Measurements from ENCODE around the gene MT4.

MT4 gene

DNA sequence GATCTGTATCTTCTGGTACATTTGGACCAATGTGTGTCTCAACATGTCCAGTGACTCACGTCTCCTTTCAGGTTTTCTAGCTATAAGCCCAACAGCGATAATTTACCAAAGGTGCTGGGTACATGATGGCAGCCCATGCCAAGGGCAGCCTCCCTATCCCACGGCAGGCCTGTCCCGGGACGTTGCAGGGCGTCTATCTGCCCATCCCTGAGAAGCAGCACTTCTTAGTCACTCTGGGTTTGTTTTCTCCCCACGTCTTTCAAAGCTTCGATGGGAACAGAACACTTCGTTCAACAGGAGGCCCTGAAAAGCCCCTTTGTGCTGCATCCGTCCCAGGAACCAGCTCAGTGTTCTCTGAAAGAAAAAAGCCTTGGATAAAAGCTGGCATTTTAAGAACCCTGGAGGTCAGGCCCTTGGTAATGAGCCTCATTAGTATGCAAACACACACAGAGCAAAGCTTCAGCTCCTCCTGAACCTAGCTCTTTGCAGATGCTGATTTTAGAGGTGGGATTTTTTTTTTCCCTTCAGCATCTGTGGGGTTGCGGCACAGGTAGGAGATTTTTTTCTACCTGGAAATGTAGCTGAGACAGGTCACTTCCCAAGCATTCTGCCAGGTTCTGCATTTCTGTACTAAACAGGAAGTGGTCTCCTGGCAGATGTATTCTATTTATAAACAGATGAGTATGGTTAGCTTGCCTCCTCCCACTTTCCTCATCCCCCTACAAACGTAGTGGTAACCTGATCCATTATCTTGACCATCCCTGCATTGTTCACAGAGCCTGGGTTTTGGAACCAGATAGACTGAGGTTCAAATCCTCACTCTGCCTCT, 17.5 kb upstream of the MT4 start:
- H3K36me3 ChIP-seq (ENCODE audit: insufficient read depth, low read length) = no peaks in the 10 kb centered on the region
- no peaks in the 10 kb centered on the region for H3K27me3 ChIP-seq (ENCODE audit: insufficient read depth, low read length)
- H3K4me1 ChIP-seq (ENCODE audit: insufficient read depth, low read length) = peaks cover 28% of the 10 kb centered on the region
- H2AFZ ChIP-seq (ENCODE audit: low read depth, low read length) = peak overlapping the region; percentile 29
- H3K9me3 ChIP-seq (ENCODE audit: low read length) = no peaks in the 10 kb centered on the region
- H3K4me3 ChIP-seq (ENCODE audit: low read length) = peak overlapping the region; percentile 14

DNA sequence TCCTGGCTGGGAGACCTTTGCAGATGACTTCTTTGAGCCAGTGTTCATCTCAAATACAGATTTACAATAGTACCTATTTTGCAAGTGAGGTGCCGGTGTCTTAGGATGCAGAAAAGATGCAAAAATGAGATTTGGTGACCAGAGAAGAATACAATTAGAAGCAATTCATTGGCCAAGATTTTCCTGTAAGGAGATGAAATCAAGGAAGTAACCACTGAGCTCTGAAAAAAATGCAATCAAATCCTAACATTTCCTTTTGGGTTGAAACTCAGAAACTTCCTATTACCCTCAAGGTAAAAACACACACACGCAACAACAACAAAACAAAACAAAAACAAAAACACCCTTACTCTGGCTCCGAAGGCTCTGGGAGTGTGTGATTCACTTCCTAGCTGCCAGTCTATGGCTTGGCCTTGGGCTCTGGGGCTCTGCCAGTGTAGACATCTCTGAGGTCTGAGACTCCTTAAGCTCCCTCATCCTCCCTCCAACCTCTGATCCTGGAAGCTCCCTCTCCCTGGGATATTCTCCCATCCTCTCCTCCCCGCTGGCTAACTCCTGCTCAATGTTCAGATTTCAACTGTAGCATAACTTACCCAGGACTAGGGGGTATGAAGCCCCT, 16.8 kb upstream of the MT4 start:
- no peak overlapping the region for H3K4me3 ChIP-seq (ENCODE audit: low read length)
- no peaks in the 10 kb centered on the region for H3K9me3 ChIP-seq (ENCODE audit: low read length)
- peaks cover 30% of the 10 kb centered on the region for H3K4me1 ChIP-seq (ENCODE audit: insufficient read depth, low read length)
- H3K27me3 ChIP-seq (ENCODE audit: insufficient read depth, low read length) = no peaks in the 10 kb centered on the region
- peak overlapping the region; percentile 29 for H2AFZ ChIP-seq (ENCODE audit: low read depth, low read length)
- no peaks in the 10 kb centered on the region for H3K36me3 ChIP-seq (ENCODE audit: insufficient read depth, low read length)

GRCh38 chr16:56549161-56549560, 15.7 kb upstream of the MT4 start:
- Histone ChIP-seq H3K4me3 (ENCODE audit: low read length) (no peak overlapping the region), H3K9me3 (ENCODE audit: low read length) (no peaks in the 10 kb centered on the region), H3K27me3 (ENCODE audit: insufficient read depth, low read length) (no peaks in the 10 kb centered on the region), H2AFZ (ENCODE audit: low read depth, low read length) (no peak overlapping the region), H3K4me1 (ENCODE audit: insufficient read depth, low read length) (peaks cover 30% of the 10 kb centered on the region), H3K36me3 (ENCODE audit: insufficient read depth, low read length) (no peaks in the 10 kb centered on the region)

DNA sequence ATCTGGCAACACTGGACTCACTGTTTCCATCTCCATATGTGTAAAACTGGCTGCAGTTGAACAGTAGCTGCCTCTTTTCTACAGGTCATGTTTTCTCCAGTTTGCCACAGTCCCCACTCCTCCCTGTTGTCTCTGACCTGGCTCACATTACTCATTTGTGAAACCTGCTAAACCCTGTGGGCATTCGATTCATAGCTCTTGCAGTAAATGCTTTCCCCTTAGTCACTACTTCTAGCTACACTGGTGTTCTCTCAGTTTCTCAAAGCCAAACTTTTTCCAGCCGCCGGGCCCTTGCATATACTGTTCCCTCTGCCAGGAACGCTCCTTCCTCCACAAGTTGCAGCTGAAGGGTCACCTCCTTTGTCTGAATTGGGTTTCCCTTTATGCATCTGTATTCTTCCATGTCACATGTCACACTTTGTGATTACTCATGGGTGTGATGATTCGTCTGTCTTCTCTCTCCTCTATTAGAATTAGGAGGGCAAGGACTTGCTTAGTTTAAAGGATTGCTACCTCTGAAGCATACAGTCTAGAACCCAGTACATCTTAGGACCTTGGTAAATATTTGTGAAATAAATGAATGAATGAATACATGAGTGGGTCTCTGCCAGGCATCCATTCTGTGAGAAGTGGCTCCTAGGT, 15.0 kb upstream of the MT4 start:
- Histone ChIP-seq H3K36me3 (ENCODE audit: insufficient read depth, low read length) (no peaks in the 10 kb centered on the region), H3K9me3 (ENCODE audit: low read length) (no peaks in the 10 kb centered on the region), H3K4me1 (ENCODE audit: insufficient read depth, low read length) (peaks cover 30% of the 10 kb centered on the region), H3K4me3 (ENCODE audit: low read length) (no peak overlapping the region), H2AFZ (ENCODE audit: low read depth, low read length) (no peak overlapping the region), H3K27me3 (ENCODE audit: insufficient read depth, low read length) (peaks cover 2% of the 10 kb centered on the region)

- Histone ChIP-seq H3K4me3 (ENCODE audit: low read length) (no peak overlapping the region), H3K9me3 (ENCODE audit: low read length) (no peaks in the 10 kb centered on the region), H3K4me1 (ENCODE audit: insufficient read depth, low read length) (peaks cover 22% of the 10 kb centered on the region), H3K36me3 (ENCODE audit: insufficient read depth, low read length) (no peaks in the 10 kb centered on the region), H3K27me3 (ENCODE audit: insufficient read depth, low read length) (peaks cover 2% of the 10 kb centered on the region), H2AFZ (ENCODE audit: low read depth, low read length) (no peak overlapping the region)
These were observed 12.8 kb upstream of the MT4 start for GRCh38 chr16:56551796-56552738.

DNA sequence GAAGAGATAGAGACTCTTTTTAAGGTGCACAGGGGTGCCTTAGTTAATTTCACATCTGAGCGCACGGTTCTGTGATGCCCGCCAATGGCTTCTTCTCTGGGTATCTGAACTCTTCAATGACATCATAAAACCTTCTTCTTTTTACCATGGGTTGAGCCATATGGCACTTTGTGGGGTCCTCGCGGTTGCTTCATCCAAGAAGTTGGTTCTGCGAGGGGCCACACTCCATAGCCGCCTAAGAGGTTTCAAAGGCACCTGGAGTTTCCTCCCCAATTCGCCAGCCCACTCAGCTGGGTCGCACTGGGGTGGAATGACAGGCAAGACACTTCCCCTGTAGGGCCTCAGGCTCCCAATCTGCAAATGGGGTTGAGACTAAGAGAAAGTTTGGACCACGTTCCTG, 10.4 kb upstream of the MT4 start:
- Histone ChIP-seq H3K4me1 (ENCODE audit: insufficient read depth, low read length) (peaks cover 10% of the 10 kb centered on the region), H3K36me3 (ENCODE audit: insufficient read depth, low read length) (no peaks in the 10 kb centered on the region), H3K27me3 (ENCODE audit: insufficient read depth, low read length) (peaks cover 6% of the 10 kb centered on the region), H3K4me3 (ENCODE audit: low read length) (no peak overlapping the region), H3K9me3 (ENCODE audit: low read length) (no peaks in the 10 kb centered on the region), H2AFZ (ENCODE audit: low read depth, low read length) (no peak overlapping the region)

DNA sequence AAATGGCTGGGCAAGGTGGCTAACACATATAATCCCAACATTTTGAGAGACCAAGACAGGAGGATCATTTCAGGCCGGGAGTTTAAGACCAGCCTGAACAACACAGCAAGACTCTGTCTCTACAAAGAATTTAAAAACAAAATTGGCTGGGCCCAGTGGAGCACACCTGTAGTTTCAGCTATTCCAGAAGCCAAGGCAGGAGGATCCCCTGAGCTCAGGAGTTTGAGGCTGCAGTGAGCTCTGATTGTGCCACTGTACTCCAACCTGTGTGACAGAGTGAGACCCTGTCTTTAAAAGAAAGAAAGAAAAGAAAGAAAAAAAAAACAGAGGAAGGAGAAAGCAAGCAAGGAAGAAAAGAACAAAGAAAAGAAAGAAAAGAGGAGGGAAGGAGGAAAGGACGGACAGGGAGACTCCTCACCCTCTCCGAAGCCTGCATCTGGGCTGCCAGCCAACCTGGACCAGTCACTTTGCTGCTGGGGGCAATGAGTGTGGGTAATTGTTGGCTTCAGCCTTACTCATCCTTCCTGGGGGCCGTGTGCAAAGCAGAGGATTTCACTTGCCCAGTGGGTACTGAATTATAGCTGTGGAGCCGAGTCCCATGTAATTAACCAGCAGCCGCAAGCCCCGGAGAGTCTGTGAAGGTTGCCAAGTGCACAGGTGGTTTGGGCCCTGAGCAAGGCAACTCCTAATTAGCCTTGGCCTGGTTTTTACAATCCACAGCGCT, 6.7 kb upstream of the MT4 start:
- H2AFZ ChIP-seq (ENCODE audit: low read depth, low read length) = no peak overlapping the region
- no peak overlapping the region for H3K4me3 ChIP-seq (ENCODE audit: low read length)
- H3K4me1 ChIP-seq (ENCODE audit: insufficient read depth, low read length) = no peaks in the 10 kb centered on the region
- no peaks in the 10 kb centered on the region for H3K36me3 ChIP-seq (ENCODE audit: insufficient read depth, low read length)
- peaks cover 6% of the 10 kb centered on the region for H3K27me3 ChIP-seq (ENCODE audit: insufficient read depth, low read length)
- no peaks in the 10 kb centered on the region for H3K9me3 ChIP-seq (ENCODE audit: low read length)

DNA sequence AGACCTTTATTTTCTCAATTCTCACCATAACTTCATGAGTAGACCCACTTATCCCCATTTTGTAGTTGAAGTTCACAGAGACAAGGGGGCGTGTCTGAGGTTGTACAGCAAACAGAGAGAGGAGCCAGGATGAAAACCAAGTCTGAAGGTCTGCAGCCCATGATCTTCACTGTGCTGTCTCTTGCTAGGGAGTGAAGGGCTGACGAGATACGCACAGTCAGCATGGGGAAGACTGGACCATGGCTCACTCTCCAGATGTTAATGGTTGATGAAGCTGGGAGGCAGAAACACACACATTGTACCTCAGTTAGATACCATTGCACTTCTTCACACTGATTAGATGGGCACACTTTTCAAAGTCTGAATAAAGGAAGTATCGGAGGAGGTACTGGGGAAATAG, 5.8 kb upstream of the MT4 start:
- no peaks in the 10 kb centered on the region for H3K36me3 ChIP-seq (ENCODE audit: insufficient read depth, low read length)
- H3K9me3 ChIP-seq (ENCODE audit: low read length) = no peaks in the 10 kb centered on the region
- H3K4me3 ChIP-seq (ENCODE audit: low read length) = no peak overlapping the region
- H3K27me3 ChIP-seq (ENCODE audit: insufficient read depth, low read length) = peaks cover 6% of the 10 kb centered on the region
- H3K4me1 ChIP-seq (ENCODE audit: insufficient read depth, low read length) = no peaks in the 10 kb centered on the region
- no peak overlapping the region for H2AFZ ChIP-seq (ENCODE audit: low read depth, low read length)

- Histone ChIP-seq H3K27me3 (ENCODE audit: insufficient read depth, low read length) (peaks cover 4% of the 10 kb centered on the region), H3K4me1 (ENCODE audit: insufficient read depth, low read length) (no peaks in the 10 kb centered on the region)
These were observed 4.4 kb upstream of the MT4 start for GRCh38 chr16:56560447-56560846.

DNA sequence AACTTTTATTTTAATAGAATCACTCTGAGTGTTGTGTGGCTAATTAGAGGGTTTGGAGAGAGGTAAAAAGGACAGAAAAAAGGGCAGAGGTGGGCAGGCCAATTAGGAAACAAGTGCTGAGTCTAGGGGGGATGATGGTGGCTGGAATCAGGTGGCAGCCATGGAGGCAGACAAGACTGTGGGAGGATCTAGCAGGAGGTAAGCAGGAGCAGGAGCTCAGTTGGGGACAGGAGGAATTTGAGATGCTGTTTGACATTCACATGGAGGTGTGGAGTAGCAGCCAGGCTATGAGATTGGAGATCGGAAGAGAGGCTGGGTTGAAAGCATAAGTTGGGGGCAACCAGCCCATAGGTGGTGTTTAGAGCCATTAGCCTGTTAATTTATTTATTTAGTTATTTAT, 3.7 kb upstream of the MT4 start:
- H3K4me3 ChIP-seq (ENCODE audit: low read length) = no peak overlapping the region
- H3K9me3 ChIP-seq (ENCODE audit: low read length) = no peaks in the 10 kb centered on the region
- H3K4me1 ChIP-seq (ENCODE audit: insufficient read depth, low read length) = no peaks in the 10 kb centered on the region
- H3K27me3 ChIP-seq (ENCODE audit: insufficient read depth, low read length) = peaks cover 4% of the 10 kb centered on the region
- H2AFZ ChIP-seq (ENCODE audit: low read depth, low read length) = no peak overlapping the region
- no peaks in the 10 kb centered on the region for H3K36me3 ChIP-seq (ENCODE audit: insufficient read depth, low read length)

More at GRCh38 chr16:56560447-56560846, 4.4 kb upstream of the MT4 start:
- Histone ChIP-seq H3K36me3 (ENCODE audit: insufficient read depth, low read length) (no peaks in the 10 kb centered on the region), H3K9me3 (ENCODE audit: low read length) (no peaks in the 10 kb centered on the region), H2AFZ (ENCODE audit: low read depth, low read length) (no peak overlapping the region), H3K4me3 (ENCODE audit: low read length) (no peak overlapping the region)

DNA sequence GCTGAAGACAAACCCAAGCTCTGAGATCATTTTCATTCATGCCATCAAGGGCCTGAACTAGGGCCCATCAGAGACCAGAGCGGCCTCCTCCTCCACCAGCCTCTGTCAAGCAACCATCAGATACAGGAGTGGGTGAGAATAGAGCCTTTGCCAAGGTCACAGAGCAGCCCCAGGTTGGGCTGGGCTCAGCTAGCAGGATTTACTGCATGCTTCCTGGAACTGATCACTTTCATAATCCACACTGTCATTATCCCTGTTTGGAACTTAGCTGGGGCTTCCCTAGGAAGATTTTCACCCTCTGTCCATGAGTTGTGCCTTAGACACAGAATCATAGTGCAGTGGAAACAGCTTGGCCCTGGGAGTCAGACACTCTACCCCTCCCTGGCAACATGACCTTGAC, 5.1 kb downstream of the MT4 start:
- Histone ChIP-seq H3K27me3 (ENCODE audit: insufficient read depth, low read length) (peaks cover 12% of the 10 kb centered on the region), H3K9me3 (ENCODE audit: low read length) (no peaks in the 10 kb centered on the region), H3K4me3 (ENCODE audit: low read length) (no peak overlapping the region), H3K36me3 (ENCODE audit: insufficient read depth, low read length) (no peaks in the 10 kb centered on the region), H2AFZ (ENCODE audit: low read depth, low read length) (no peak overlapping the region), H3K4me1 (ENCODE audit: insufficient read depth, low read length) (peaks cover 3% of the 10 kb centered on the region)

DNA sequence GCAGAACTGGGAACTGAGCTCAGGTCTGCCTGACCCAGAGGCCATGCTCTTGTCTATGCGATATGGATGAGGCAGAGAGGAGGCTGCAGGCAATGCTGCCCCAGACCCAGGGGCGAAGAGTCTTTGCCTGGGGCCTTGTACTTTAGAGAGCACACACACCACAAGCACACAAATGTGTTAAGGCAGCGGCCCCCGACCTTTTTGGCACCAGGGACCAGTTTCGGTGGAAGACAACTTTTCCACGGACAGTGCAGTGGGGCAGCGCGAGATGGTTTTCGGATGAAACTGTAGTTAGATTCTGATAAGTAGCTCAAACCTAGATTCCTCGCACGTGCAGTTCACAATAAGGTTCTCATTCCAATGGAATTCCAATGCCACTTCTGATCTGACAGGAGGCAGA, 6.7 kb downstream of the MT4 start:
- H3K27me3 ChIP-seq (ENCODE audit: insufficient read depth, low read length) = peaks cover 12% of the 10 kb centered on the region
- no peaks in the 10 kb centered on the region for H3K36me3 ChIP-seq (ENCODE audit: insufficient read depth, low read length)
- peaks cover 3% of the 10 kb centered on the region for H3K4me1 ChIP-seq (ENCODE audit: insufficient read depth, low read length)
- H3K4me3 ChIP-seq (ENCODE audit: low read length) = no peak overlapping the region
- H2AFZ ChIP-seq (ENCODE audit: low read depth, low read length) = no peak overlapping the region
- no peaks in the 10 kb centered on the region for H3K9me3 ChIP-seq (ENCODE audit: low read length)

All from neuron (in vitro differentiated cells).